ENCODE data around the gene SPATA17. TPM values are rescaled to one million over a fixed set of nuclear protein-coding genes. Genes with fewer than 3 reads are reported as not detected.

SPATA17 gene
- total and polyA plus RNA-seq, 2 experiments from 2014 or later, result 1.00 to 2.9 TPM

GRCh38 chr1:217812175-217812574 lies 181.0 kb downstream of the SPATA17 start:
- Histone ChIP-seq H3K27me3 (no peaks in the 10 kb centered on the region), H3K4me2 (no peak overlapping the region), H3K79me2 (no peaks in the 10 kb centered on the region), H3K36me3 (replicated peaks; ENCODE audit: insufficient read depth, low read depth) (no peaks in the 10 kb centered on the region), H4K20me1 (ENCODE audit: insufficient read depth, poor library complexity, severe bottlenecking) (no peaks in the 10 kb centered on the region), H3K27ac (no peak overlapping the region), H3K9me3 (ENCODE audit: low read depth) (no peaks in the 10 kb centered on the region), H3K9me2 (replicated peaks; ENCODE audit: insufficient read depth) (no peaks in the 10 kb centered on the region), H3K4me3 (no peak overlapping the region), H2AFZ (no peak overlapping the region), H3K4me1 (ENCODE audit: insufficient read depth) (no peaks in the 10 kb centered on the region)
- WGBS (ENCODE audit: low lambda C conversion rate, missing lambda C conversion rate), result 95% methylated on average over 2 of the region's 2 CpGs
- no peak for TF ChIP-seq EZH2phosphoT487 (IDR thresholded peaks at IDR 0.05; ENCODE audit: low read depth, severe bottlenecking, unreplicated experiment)
- DNase-seq (ENCODE audit: low spot score), result no peak

GRCh38 chr1:217813031-217813430 lies 181.9 kb downstream of the SPATA17 start:
- Histone ChIP-seq H3K4me3 (no peak overlapping the region), H3K4me2 (no peak overlapping the region), H2AFZ (no peak overlapping the region), H3K9me3 (ENCODE audit: low read depth) (no peaks in the 10 kb centered on the region), H3K36me3 (replicated peaks; ENCODE audit: insufficient read depth, low read depth) (no peaks in the 10 kb centered on the region), H3K27me3 (no peaks in the 10 kb centered on the region), H3K27ac (no peak overlapping the region), H4K20me1 (ENCODE audit: insufficient read depth, poor library complexity, severe bottlenecking) (no peaks in the 10 kb centered on the region), H3K9me2 (replicated peaks; ENCODE audit: insufficient read depth) (no peaks in the 10 kb centered on the region), H3K4me1 (ENCODE audit: insufficient read depth) (no peaks in the 10 kb centered on the region), H3K79me2 (no peaks in the 10 kb centered on the region)
- WGBS (ENCODE audit: low lambda C conversion rate, missing lambda C conversion rate), result 92% methylated on average over 5 of the region's 5 CpGs
- TF ChIP-seq EZH2 (IDR thresholded peaks at IDR 0.05; ENCODE audit: borderline replicate concordance), result no peak
- no peak for DNase-seq (ENCODE audit: low spot score)

- WGBS (ENCODE audit: low lambda C conversion rate, missing lambda C conversion rate), result 68% methylated on average over 2 of the region's 2 CpGs
- H3K27me3 ChIP-seq, result no peaks in the 10 kb centered on the region
- no peaks in the 10 kb centered on the region for H3K36me3 ChIP-seq (replicated peaks; ENCODE audit: insufficient read depth, low read depth)
- H4K20me1 ChIP-seq (ENCODE audit: insufficient read depth, poor library complexity, severe bottlenecking), result no peaks in the 10 kb centered on the region
- no peak overlapping the region for H3K27ac ChIP-seq
- TF ChIP-seq EZH2 (IDR thresholded peaks at IDR 0.05; ENCODE audit: borderline replicate concordance), result no peak
- TF ChIP-seq, protein P1, sequence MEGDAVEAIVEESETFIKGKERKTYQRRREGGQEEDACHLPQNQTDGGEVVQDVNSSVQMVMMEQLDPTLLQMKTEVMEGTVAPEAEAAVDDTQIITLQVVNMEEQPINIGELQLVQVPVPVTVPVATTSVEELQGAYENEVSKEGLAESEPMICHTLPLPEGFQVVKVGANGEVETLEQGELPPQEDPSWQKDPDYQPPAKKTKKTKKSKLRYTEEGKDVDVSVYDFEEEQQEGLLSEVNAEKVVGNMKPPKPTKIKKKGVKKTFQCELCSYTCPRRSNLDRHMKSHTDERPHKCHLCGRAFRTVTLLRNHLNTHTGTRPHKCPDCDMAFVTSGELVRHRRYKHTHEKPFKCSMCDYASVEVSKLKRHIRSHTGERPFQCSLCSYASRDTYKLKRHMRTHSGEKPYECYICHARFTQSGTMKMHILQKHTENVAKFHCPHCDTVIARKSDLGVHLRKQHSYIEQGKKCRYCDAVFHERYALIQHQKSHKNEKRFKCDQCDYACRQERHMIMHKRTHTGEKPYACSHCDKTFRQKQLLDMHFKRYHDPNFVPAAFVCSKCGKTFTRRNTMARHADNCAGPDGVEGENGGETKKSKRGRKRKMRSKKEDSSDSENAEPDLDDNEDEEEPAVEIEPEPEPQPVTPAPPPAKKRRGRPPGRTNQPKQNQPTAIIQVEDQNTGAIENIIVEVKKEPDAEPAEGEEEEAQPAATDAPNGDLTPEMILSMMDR (IDR thresholded peaks at IDR 0.05; ENCODE audit: poor library complexity), result no peak
- no peak for TF ChIP-seq EZH2phosphoT487 (IDR thresholded peaks at IDR 0.05; ENCODE audit: low read depth, severe bottlenecking, unreplicated experiment)
- no peak for DNase-seq (ENCODE audit: low spot score)
- no peaks in the 10 kb centered on the region for H3K9me2 ChIP-seq (replicated peaks; ENCODE audit: insufficient read depth)
- H2AFZ ChIP-seq, result no peak overlapping the region
- no peak overlapping the region for H3K4me3 ChIP-seq
- H3K4me2 ChIP-seq, result no peak overlapping the region
- H3K79me2 ChIP-seq, result no peaks in the 10 kb centered on the region
- no peaks in the 10 kb centered on the region for H3K9me3 ChIP-seq (ENCODE audit: low read depth)
- no peaks in the 10 kb centered on the region for H3K4me1 ChIP-seq (ENCODE audit: insufficient read depth)
These were observed 206.5 kb downstream of the SPATA17 start for GRCh38 chr1:217837691-217838090.

DNA sequence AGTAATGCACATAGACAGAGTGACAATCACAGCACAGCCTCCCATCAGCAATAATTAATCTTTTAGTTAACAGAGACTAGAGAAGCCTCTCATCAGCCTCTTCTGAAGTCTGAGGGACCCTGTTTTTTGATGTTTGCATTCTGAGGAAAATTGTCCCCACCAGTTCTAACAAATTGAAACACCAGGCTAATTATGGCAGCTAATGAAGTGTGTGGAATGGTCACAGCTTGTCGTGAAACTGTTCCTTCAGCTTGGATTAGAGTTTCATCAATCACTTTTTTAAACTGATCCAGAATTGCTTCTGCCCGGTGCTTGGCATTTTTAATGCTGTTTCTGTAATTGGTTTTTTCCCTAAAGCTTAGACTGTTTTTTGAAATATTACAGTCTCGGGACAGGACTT lies 208.0 kb downstream of the SPATA17 start:
- H3K27ac ChIP-seq, result no peak overlapping the region
- no peaks in the 10 kb centered on the region for H3K27me3 ChIP-seq
- H3K79me2 ChIP-seq, result no peaks in the 10 kb centered on the region
- WGBS (ENCODE audit: low lambda C conversion rate, missing lambda C conversion rate), result 73% methylated on average over 3 of the region's 3 CpGs
- TF ChIP-seq EZH2phosphoT487 (IDR thresholded peaks at IDR 0.05; ENCODE audit: low read depth, severe bottlenecking, unreplicated experiment), result no peak
- TF ChIP-seq, protein P1 (IDR thresholded peaks at IDR 0.05; ENCODE audit: poor library complexity), result no peak
- no peak for TF ChIP-seq EZH2 (IDR thresholded peaks at IDR 0.05; ENCODE audit: borderline replicate concordance)
- no peak overlapping the region for H3K4me2 ChIP-seq
- no peak overlapping the region for H3K4me3 ChIP-seq
- H3K9me3 ChIP-seq (ENCODE audit: low read depth), result no peaks in the 10 kb centered on the region
- H3K4me1 ChIP-seq (ENCODE audit: insufficient read depth), result no peaks in the 10 kb centered on the region
- H3K9me2 ChIP-seq (replicated peaks; ENCODE audit: insufficient read depth), result no peaks in the 10 kb centered on the region
- no peak for DNase-seq (ENCODE audit: low spot score)
- H2AFZ ChIP-seq, result no peak overlapping the region
- no peaks in the 10 kb centered on the region for H3K36me3 ChIP-seq (replicated peaks; ENCODE audit: insufficient read depth, low read depth)
- no peaks in the 10 kb centered on the region for H4K20me1 ChIP-seq (ENCODE audit: insufficient read depth, poor library complexity, severe bottlenecking)

Measured in hepatocyte (in vitro differentiated cells).